Skeletal muscle tissue (tissue), 4 donors: ENCODE data around the gene TLE2. TPM values are rescaled to one million over a fixed set of nuclear protein-coding genes. Genes with fewer than 3 reads are reported as not detected.
"Not testable (repeated sequence)": the region's sequence is repeated elsewhere in the genome, so short reads cannot be mapped to it uniquely, and the experiment has no call there.

Experiments used
- H3K27ac ChIP-seq: one replicate; pipeline ENCODE4 v1.7.0; 2013; ENCODE audit warnings: mild to moderate bottlenecking, low read depth, low read length, inconsistent platforms
- H3K27me3 ChIP-seq, 3 donors: one replicate each; pipeline ENCODE4 v1.7.0; 2013; ENCODE audit warnings: low read length in 3 of 3; ENCODE audit not compliant: control insufficient read depth in 3 of 3, insufficient read depth in 3 of 3
- H3K36me3 ChIP-seq, 3 donors: one replicate each; pipeline ENCODE4 v1.7.0; 2013; ENCODE audit warnings: low read length in 3 of 3; ENCODE audit not compliant: control insufficient read depth in 3 of 3, insufficient read depth in 3 of 3
- H3K4me1 ChIP-seq, 3 donors: one replicate each; pipeline ENCODE4 v1.7.0; 2013; ENCODE audit warnings: low read length in 3 of 3, mild to moderate bottlenecking in 3 of 3; ENCODE audit not compliant: control insufficient read depth in 3 of 3, insufficient read depth in 3 of 3
- H3K4me3 ChIP-seq, 3 donors: one replicate each; pipeline ENCODE4 v1.7.0; 2013; ENCODE audit warnings: low read length in 3 of 3
- H3K9ac ChIP-seq, 3 donors: one replicate each; pipeline ENCODE4 v1.7.0; 2013; ENCODE audit warnings: low read length in 3 of 3, mild to moderate bottlenecking in 3 of 3, moderate library complexity in 2 of 3, low read depth in 1 of 3
- H3K9me3 ChIP-seq, 3 donors: one replicate each; pipeline ENCODE4 v1.7.0; 2013; ENCODE audit warnings: low read length in 3 of 3; ENCODE audit not compliant: control insufficient read depth in 3 of 3
- total RNA-seq: library from RNA; depleted of rRNA; stranded (reverse); fragments of >200 nt; gene quantifications from one replicate; pipeline ENCODE4 v1.2.3, GENCODE V29; 2014
- donor health status: Osteomylitis.

Gene TLE2
- total RNA-seq, 1 donor from 2014 or later: 9.4 TPM

- Histone ChIP-seq H3K27ac (no peak overlapping the region), H3K4me3 (no peak overlapping the region), H3K9ac (no peak overlapping the region), H3K4me1 (peaks cover 20 to 32% (median 27%) of the 10 kb centered on the region in 3 donors), H3K9me3 (no peaks in the 10 kb centered on the region), H3K36me3 (no peaks in the 10 kb centered on the region), H3K27me3 (no peaks in the 10 kb centered on the region)
These were observed 9.1 kb upstream of the TLE2 start for GRCh38 chr19:3038214-3038613.

GRCh38 chr19:3036977-3037544 lies 8.0 kb upstream of the TLE2 start:
- H3K27ac ChIP-seq: peak overlapping the region; percentile 93
- H3K36me3 ChIP-seq, H3K4me3 ChIP-seq, H3K9me3 ChIP-seq, H3K27me3 ChIP-seq: not testable (repeated sequence)
- H3K4me1 ChIP-seq: peaks cover 20 to 32% (median 27%) of the 10 kb centered on the region in 3 donors
- H3K9ac ChIP-seq: peak overlapping the region in 1 of 3 donors; percentile 18

- H3K9ac ChIP-seq: peak overlapping the region; percentile 66 to 74 (median 69)
- H3K36me3 ChIP-seq: no peaks in the 10 kb centered on the region
- peak overlapping the region; percentile 93 for H3K27ac ChIP-seq
- H3K9me3 ChIP-seq: no peaks in the 10 kb centered on the region
- no peaks in the 10 kb centered on the region for H3K27me3 ChIP-seq
- peak overlapping the region; percentile 83 to 91 (median 85) for H3K4me3 ChIP-seq
- H3K4me1 ChIP-seq: peaks cover 20 to 32% (median 27%) of the 10 kb centered on the region in 3 donors
These were observed 7.3 kb upstream of the TLE2 start for GRCh38 chr19:3036119-3036976.

GRCh38 chr19:3035542-3036118 lies 6.5 kb upstream of the TLE2 start:
- H3K9me3 ChIP-seq: no peaks in the 10 kb centered on the region
- H3K4me1 ChIP-seq: peaks cover 20 to 32% (median 27%) of the 10 kb centered on the region in 3 donors
- H3K36me3 ChIP-seq: no peaks in the 10 kb centered on the region
- peak overlapping the region; percentile 79 to 89 (median 85) for H3K9ac ChIP-seq
- peak overlapping the region; percentile 93 for H3K27ac ChIP-seq
- no peaks in the 10 kb centered on the region for H3K27me3 ChIP-seq
- H3K4me3 ChIP-seq: peak overlapping the region; percentile 83 to 91 (median 87)

- Histone ChIP-seq H3K4me3 (peak overlapping the region; percentile 81 to 87 (median 85)), H3K27ac (peak overlapping the region; percentile 57), H3K9me3 (no peaks in the 10 kb centered on the region), H3K4me1 (peaks cover 20 to 29% (median 25%) of the 10 kb centered on the region in 3 donors), H3K36me3 (no peaks in the 10 kb centered on the region), H3K27me3 (no peaks in the 10 kb centered on the region), H3K9ac (peak overlapping the region; percentile 79 to 89 (median 85))
These were observed 5.8 kb upstream of the TLE2 start for GRCh38 chr19:3034656-3035541.

DNA sequence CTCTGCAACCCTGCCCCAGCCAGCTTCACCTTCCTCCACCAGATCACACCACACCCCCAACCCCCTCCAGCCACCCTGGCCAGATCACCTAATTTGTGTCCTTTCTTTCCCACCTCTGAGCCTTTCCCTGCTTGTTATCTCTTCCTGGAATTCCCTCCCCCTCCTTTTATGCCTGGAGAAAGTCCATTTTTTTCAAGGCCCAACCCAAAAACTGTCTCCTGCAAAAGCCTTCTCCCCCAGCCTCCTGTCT lies 5.3 kb upstream of the TLE2 start:
- no peak overlapping the region for H3K27ac ChIP-seq
- H3K4me3 ChIP-seq: no peak overlapping the region
- H3K36me3 ChIP-seq: no peaks in the 10 kb centered on the region
- H3K9me3 ChIP-seq: no peaks in the 10 kb centered on the region
- peaks cover 22 to 23% (median 23%) of the 10 kb centered on the region in 3 donors for H3K4me1 ChIP-seq
- peak overlapping the region in 1 of 3 donors; percentile 79 for H3K9ac ChIP-seq
- H3K27me3 ChIP-seq: no peaks in the 10 kb centered on the region

DNA sequence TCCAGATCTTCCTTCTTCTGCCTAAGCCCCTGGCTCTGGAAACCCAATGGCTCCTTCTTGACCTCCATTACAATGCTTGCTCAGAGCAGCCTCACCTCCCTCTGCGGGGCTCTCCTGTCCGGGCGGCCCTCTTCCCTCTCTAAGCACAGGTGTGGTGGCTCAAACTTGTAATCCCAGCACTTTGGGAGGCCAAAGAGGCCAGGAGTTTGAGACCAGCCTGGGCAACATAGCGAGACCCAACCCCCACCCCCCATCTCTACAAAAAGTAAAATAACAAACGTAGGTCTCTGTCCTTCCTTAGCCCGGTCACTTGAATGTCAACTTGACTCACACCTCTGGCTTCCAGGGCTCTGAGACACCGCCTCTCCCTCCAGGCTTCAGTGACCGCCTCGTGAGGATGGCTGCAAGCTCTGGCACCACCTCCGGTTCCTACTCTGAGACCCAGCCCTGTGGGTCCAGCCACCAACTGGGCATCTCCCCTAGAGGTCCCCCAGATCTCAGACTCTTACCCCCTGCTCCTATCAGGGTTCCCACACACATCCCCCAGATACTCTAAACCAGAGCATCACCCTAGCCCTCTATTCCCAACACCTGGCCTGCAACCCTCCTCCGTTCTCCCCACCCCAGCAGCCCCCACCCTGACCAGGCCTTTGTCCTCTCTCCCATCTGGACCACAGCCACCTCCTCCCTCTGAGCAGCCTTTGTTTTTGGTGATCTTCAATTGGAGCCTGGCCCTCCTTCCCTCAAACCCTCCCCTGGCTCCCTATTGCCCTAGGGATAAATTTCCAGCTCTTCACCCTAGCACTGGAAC lies 4.7 kb upstream of the TLE2 start:
- Histone ChIP-seq H3K4me1 (peaks cover 21 to 23% (median 21%) of the 10 kb centered on the region in 3 donors), H3K9me3 (no peaks in the 10 kb centered on the region), H3K36me3 (no peaks in the 10 kb centered on the region), H3K27me3 (no peaks in the 10 kb centered on the region), H3K9ac (no peak overlapping the region), H3K27ac (no peak overlapping the region), H3K4me3 (no peak overlapping the region)

DNA sequence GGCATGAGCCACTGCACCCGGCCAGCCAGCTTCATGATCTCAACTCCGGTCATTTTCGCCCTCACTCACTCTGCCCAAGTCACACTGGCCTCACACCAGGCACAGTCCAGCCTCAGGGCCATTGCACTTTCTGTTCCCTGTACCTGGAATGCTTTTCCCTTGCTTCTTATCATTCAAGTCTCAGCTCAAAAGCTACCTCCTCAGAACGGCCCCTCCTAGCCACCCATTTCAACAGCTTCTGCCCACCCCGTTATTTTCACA lies 2.5 kb upstream of the TLE2 start:
- H3K4me1 ChIP-seq: peaks cover 21 to 25% (median 23%) of the 10 kb centered on the region in 3 donors
- no peaks in the 10 kb centered on the region for H3K27me3 ChIP-seq

DNA sequence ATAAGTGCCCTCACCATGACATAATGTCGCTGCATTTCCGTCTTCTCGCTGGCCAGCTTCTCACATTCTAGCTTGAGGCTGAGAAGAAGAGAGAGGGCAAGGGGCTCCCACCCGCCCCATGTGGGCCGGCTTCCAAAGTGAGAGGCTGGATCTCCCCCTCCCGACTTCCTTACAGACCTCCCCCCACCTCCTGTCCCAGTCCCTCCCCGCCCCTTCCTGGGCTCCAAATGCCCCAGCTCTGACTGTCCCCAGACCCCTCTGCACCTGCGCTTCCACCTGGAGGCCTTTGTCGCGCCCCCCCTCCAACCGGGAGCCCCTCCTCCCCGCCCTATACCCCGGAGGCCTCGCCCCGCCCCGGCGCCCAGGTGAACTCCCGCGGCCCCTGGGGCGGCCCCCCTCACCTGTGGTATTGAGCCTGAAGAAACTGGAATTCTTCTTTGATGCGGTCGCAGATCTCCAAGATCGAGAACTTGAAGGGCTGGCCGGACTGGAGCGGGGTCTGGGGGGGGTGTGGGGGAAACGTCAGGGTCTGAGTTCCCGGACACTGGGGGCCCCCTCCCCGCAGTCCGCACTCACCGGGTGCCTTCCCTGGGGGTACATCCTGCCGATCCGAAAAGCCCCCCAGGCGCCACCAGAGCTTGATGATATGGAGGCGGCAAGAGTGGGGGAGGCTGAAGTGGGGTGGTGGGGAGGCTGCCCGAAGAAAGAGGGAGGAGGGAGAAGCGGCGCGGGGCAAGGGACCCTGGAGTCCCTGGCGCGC lies 595 bp downstream of the TLE2 start:
- H3K9ac ChIP-seq: peak overlapping the region; percentile 72 to 81 (median 81)
- no peak overlapping the region for H3K27ac ChIP-seq

More for the DNA sequence above, 2.5 kb upstream of the TLE2 start:
- no peak overlapping the region for H3K4me3 ChIP-seq
- no peak overlapping the region for H3K9ac ChIP-seq
- H3K36me3 ChIP-seq: no peaks in the 10 kb centered on the region
- H3K27ac ChIP-seq: no peak overlapping the region
- H3K9me3 ChIP-seq: no peaks in the 10 kb centered on the region

More for the DNA sequence above, 595 bp downstream of the TLE2 start:
- peaks cover 3 to 6% (median 5%) of the 10 kb centered on the region in 3 donors for H3K4me1 ChIP-seq
- H3K36me3 ChIP-seq: peaks cover 0 to 3% (median 0%) of the 10 kb centered on the region in 3 donors
- peak overlapping the region; percentile 30 to 68 (median 67) for H3K4me3 ChIP-seq
- no peaks in the 10 kb centered on the region for H3K9me3 ChIP-seq
- no peaks in the 10 kb centered on the region for H3K27me3 ChIP-seq
